Choroid plexus epithelial cell (primary cell): Measurements from ENCODE around the gene GMDS.
"Not testable (repeated sequence)": the region's sequence is repeated elsewhere in the genome, so short reads cannot be mapped to it uniquely, and the experiment has no call there.

ENCODE experiments used
- DNase-seq: peaks from one replicate; pipeline ENCODE4 v3.0.0-alpha.2; 2010; ENCODE audit warnings: low read depth
- H3K4me3 ChIP-seq: 2 replicates; pipeline ENCODE4 v1.5.1; 2011; ENCODE audit warnings: low read depth, mild to moderate bottlenecking, control low read depth, low read length, moderate library complexity
- CTCF ChIP-seq: conservative IDR thresholded peaks from 2 replicates; pipeline ENCODE4 v1.5.1; 2011; ENCODE audit warnings: low read depth, mild to moderate bottlenecking, control low read depth, inconsistent platforms, low read length, moderate library complexity

GMDS gene

GRCh38 chr6:1697688-1698351 is 547.6 kb downstream of the GMDS start:
- DNase-seq = no peak
- H3K4me3 ChIP-seq = no peak overlapping the region
- TF ChIP-seq CTCF = no peak

GRCh38 chr6:1696463-1696850 is 548.9 kb downstream of the GMDS start:
- H3K4me3 ChIP-seq = no peak overlapping the region
- TF ChIP-seq CTCF = no peak
- no peak for DNase-seq

- H3K4me3 ChIP-seq = no peak overlapping the region
- no peak for TF ChIP-seq CTCF
- peak; percentile 32 for DNase-seq
Observed at GRCh38 chr6:1695546-1696462, 549.6 kb downstream of the GMDS start.

GRCh38 chr6:1691828-1692227 is 553.6 kb downstream of the GMDS start:
- H3K4me3 ChIP-seq, DNase-seq: not testable (repeated sequence)

GRCh38 chr6:1690656-1691055 is 554.7 kb downstream of the GMDS start:
- H3K4me3 ChIP-seq, DNase-seq: not testable (repeated sequence)

- H3K4me3 ChIP-seq = no peak overlapping the region
- DNase-seq = no peak
- TF ChIP-seq CTCF = no peak
Observed at GRCh38 chr6:1689141-1689540, 556.3 kb downstream of the GMDS start.

- DNase-seq = no peak
- H3K4me3 ChIP-seq = no peak overlapping the region
- TF ChIP-seq CTCF = no peak
Observed at GRCh38 chr6:1688396-1688795, 557.0 kb downstream of the GMDS start.

- DNase-seq = no peak
- H3K4me3 ChIP-seq = no peak overlapping the region
- no peak for TF ChIP-seq CTCF
Observed at GRCh38 chr6:1687402-1687801, 558.0 kb downstream of the GMDS start.
